ENCODE data around the gene ABCF1. TPM values are rescaled to one million over a fixed set of nuclear protein-coding genes. Genes with fewer than 3 reads are reported as not detected.

Gene ABCF1
- total and polyA plus RNA-seq, 9 of the 15 experiments (the other 6 are each of a cell fraction or from before 2014, with no cell fraction given) = 41.6 to 193 (median 102) TPM

GRCh38 chr6:30613251-30614043 is 42.2 kb downstream of the ABCF1 start (continued):
- no peak for TF ChIP-seq ZNF239 (CRISPR knock-in tag; IDR thresholded peaks at IDR 0.05)
- no peak for TF ChIP-seq BRF1 (IDR thresholded peaks at IDR 0.05; ENCODE audit: borderline replicate concordance, extremely low read depth, insufficient read length)
- TF ChIP-seq HEY1 (CRISPR knock-in tag; IDR thresholded peaks at IDR 0.05; ENCODE audit: borderline replicate concordance) = no peak
- 0 out of 2 replicates have a peak, but pooled peaks have one; percentile 50 for TF ChIP-seq STAT5B (CRISPR knock-in tag; IDR thresholded peaks at IDR 0.05)
- TF ChIP-seq HNRNPH1 (optimal IDR thresholded peaks at IDR 0.05; ENCODE audit: low read depth, low read length) = no peak
- no peak for TF ChIP-seq ZSCAN29 (IDR thresholded peaks at IDR 0.05)
- no peak for TF ChIP-seq HIVEP1 (CRISPR knock-in tag; IDR thresholded peaks at IDR 0.05)
- TF ChIP-seq GATAD2B (IDR thresholded peaks at IDR 0.05; ENCODE audit: borderline replicate concordance) = 0 out of 2 replicates have a peak, but pooled peaks have one; percentile 8
- TF ChIP-seq RBM25 (IDR thresholded peaks at IDR 0.05; ENCODE audit: low read depth, low read length, severe bottlenecking) = no peak
- TF ChIP-seq ZNF507 (tag; conservative IDR thresholded peaks at IDR 0.05) = no peak
- no peak; a peak in 1 of 4 replicates for TF ChIP-seq TEAD1 (CRISPR knock-in tag; IDR thresholded peaks at IDR 0.05)
- TF ChIP-seq HDAC1 (IDR thresholded peaks at IDR 0.05) = no peak
- TF ChIP-seq, protein P1, sequence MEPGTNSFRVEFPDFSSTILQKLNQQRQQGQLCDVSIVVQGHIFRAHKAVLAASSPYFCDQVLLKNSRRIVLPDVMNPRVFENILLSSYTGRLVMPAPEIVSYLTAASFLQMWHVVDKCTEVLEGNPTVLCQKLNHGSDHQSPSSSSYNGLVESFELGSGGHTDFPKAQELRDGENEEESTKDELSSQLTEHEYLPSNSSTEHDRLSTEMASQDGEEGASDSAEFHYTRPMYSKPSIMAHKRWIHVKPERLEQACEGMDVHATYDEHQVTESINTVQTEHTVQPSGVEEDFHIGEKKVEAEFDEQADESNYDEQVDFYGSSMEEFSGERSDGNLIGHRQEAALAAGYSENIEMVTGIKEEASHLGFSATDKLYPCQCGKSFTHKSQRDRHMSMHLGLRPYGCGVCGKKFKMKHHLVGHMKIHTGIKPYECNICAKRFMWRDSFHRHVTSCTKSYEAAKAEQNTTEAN (CRISPR knock-in tag; IDR thresholded peaks at IDR 0.05) = no peak
- TF ChIP-seq PHB (CRISPR knock-in tag; IDR thresholded peaks at IDR 0.05) = no peak
- TF ChIP-seq HDAC2 (IDR thresholded peaks at IDR 0.05) = no peak
- no peak for TF ChIP-seq NR4A1 (CRISPR knock-in tag; IDR thresholded peaks at IDR 0.05)
- TF ChIP-seq NR4A1 (tag; IDR thresholded peaks at IDR 0.05) = no peak
- 0 out of 4 replicates have a peak, but pooled peaks of 1 of the 2 experiments have one; percentile 20 for TF ChIP-seq KDM1A (IDR thresholded peaks at IDR 0.05)
- TF ChIP-seq COPS2 (conservative IDR thresholded peaks at IDR 0.05) = no peak
- no peak for TF ChIP-seq PURB (CRISPR knock-in tag; IDR thresholded peaks at IDR 0.05; ENCODE audit: low read depth)
- no peak for TF ChIP-seq PHTF2 (CRISPR knock-in tag; IDR thresholded peaks at IDR 0.05)
- TF ChIP-seq, protein P2, sequence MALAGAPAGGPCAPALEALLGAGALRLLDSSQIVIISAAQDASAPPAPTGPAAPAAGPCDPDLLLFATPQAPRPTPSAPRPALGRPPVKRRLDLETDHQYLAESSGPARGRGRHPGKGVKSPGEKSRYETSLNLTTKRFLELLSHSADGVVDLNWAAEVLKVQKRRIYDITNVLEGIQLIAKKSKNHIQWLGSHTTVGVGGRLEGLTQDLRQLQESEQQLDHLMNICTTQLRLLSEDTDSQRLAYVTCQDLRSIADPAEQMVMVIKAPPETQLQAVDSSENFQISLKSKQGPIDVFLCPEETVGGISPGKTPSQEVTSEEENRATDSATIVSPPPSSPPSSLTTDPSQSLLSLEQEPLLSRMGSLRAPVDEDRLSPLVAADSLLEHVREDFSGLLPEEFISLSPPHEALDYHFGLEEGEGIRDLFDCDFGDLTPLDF (CRISPR knock-in tag; IDR thresholded peaks at IDR 0.05) = no peak
- TF ChIP-seq KLF1 (tag; IDR thresholded peaks at IDR 0.05) = no peak
- peak; percentile 88; the same call in 1 of the 2 replicates for TF ChIP-seq CAMTA2 (CRISPR knock-in tag; conservative IDR thresholded peaks at IDR 0.05)
- TF ChIP-seq RB1 (IDR thresholded peaks at IDR 0.05; ENCODE audit: low read depth) = no peak
- no peak for TF ChIP-seq ETS1 (conservative IDR thresholded peaks at IDR 0.05; ENCODE audit: control insufficient read depth, low read depth, low read length)
- TF ChIP-seq IFI16 (CRISPR knock-in tag; IDR thresholded peaks at IDR 0.05) = no peak
- peak; percentile 15; the same call in 1 of the 2 replicates for TF ChIP-seq MYNN (IDR thresholded peaks at IDR 0.05)
- no peak for TF ChIP-seq MYNN (CRISPR knock-in tag; IDR thresholded peaks at IDR 0.05)

Measured in K562 (cell line).